GM11168 (cell line): ENCODE results near the gene NR2F1-AS1.

Experiments
- in situ Hi-C: fragments of 300-500 bp; cut with MboI; formaldehyde crosslinking; loops from one replicate; pipeline ENCODE4 v1.12.0; 2022; ENCODE audit warnings: low sequenced_read_pairs; ENCODE audit not compliant: unreplicated experiment

The NR2F1-AS1 gene

GRCh38 chr5:93579692-93580062, 1.3 kb downstream of the NR2F1-AS1 start:
- in situ Hi-C loops, result loop anchor here (25.0 kb wide), 1 partner anchor 333 kb away; no protein-coding TSS in a partner anchor

- in situ Hi-C loops, result loop anchor here (25.0 kb wide), 1 partner anchor 333 kb away; no protein-coding TSS in a partner anchor
Observed at GRCh38 chr5:93578813-93579691, 2.0 kb downstream of the NR2F1-AS1 start.

- in situ Hi-C loops, result loop anchor here (25.0 kb wide), 1 partner anchor 334 kb away; no protein-coding TSS in a partner anchor
Observed at GRCh38 chr5:93577854-93578812, 2.9 kb downstream of the NR2F1-AS1 start.

GRCh38 chr5:93576994-93577853, 3.8 kb downstream of the NR2F1-AS1 start:
- in situ Hi-C loops, result loop anchor here (25.0 kb wide), 1 partner anchor 335 kb away; no protein-coding TSS in a partner anchor

GRCh38 chr5:93575461-93576414, 5.3 kb downstream of the NR2F1-AS1 start:
- in situ Hi-C loops, result loop anchor here (25.0 kb wide), 1 partner anchor 337 kb away; no protein-coding TSS in a partner anchor

GRCh38 chr5:93574491-93575305, 6.3 kb downstream of the NR2F1-AS1 start:
- in situ Hi-C loops, result loop anchor here (25.0 kb wide), 1 partner anchor 338 kb away; no protein-coding TSS in a partner anchor

GRCh38 chr5:93573354-93574351, 7.4 kb downstream of the NR2F1-AS1 start:
- in situ Hi-C loops, result no loop called here

- in situ Hi-C loops, result no loop called here
Observed at GRCh38 chr5:93572608-93573353, 8.2 kb downstream of the NR2F1-AS1 start.

GRCh38 chr5:93572101-93572607, 8.9 kb downstream of the NR2F1-AS1 start:
- in situ Hi-C loops, result no loop called here

- in situ Hi-C loops, result no loop called here
Observed at GRCh38 chr5:93571114-93571949, 9.7 kb downstream of the NR2F1-AS1 start.

GRCh38 chr5:93570294-93571113, 10.5 kb downstream of the NR2F1-AS1 start:
- in situ Hi-C loops, result no loop called here

GRCh38 chr5:93569300-93570160, 11.5 kb downstream of the NR2F1-AS1 start:
- in situ Hi-C loops, result no loop called here

GRCh38 chr5:93567424-93567823, 13.6 kb downstream of the NR2F1-AS1 start:
- in situ Hi-C loops, result no loop called here
